K562 (cell line): Measurements from ENCODE around the gene CHST8. TPM values are rescaled to one million over a fixed set of nuclear protein-coding genes. Genes with fewer than 3 reads are reported as not detected.

Experiments used
- ATAC-seq: fragments of 200-7000 bp; cut with Tn5 transposase; 3 replicates; pipeline ENCODE4 v1.9.1; 2020; ENCODE audit warnings: moderate library complexity
- BruUV-seq: library from RNA; stranded (reverse); fragments of 400-500 nt; replicated peaks from 2 replicates; lab custom pipeline; 2021; lab: Mats Ljungman, UMichigan
- CTCF ChIA-PET: fragments of 300-600 bp; formaldehyde crosslinking; extraction: SDS; loops from one replicate; lab custom pipeline; 2021; ENCODE audit warnings: low intra/inter-chr PET ratio; lab: Yijun Ruan, JAX
- POLR2A ChIA-PET: fragments of 300-600, 350-650 bp; sonication (Branson Sonifier 250); formaldehyde crosslinking; extraction: SDS; loops from one replicate; lab custom pipeline; 2021; ENCODE audit warnings: antibody characterized with exemption, inconsistent platforms; lab: Yijun Ruan, JAX
- DNase-seq, 4 experiments: peaks; one replicate each; pipeline versions ENCODE4 v3.0.0 to v3.0.0-alpha.2; 2011 to 2018; ENCODE audit warnings: low spot score in 3 of 4, mixed read lengths in 3 of 4; ENCODE audit errors: extremely low read depth in 1 of 4
- FAIRE-seq: peaks from 2 replicates; lab custom pipeline; 2011; peaks lifted over from hg19 to GRCh38; lab: Jason Lieb, UNC
- H2AFZ ChIP-seq: 2 replicates; pipeline ENCODE4 v1.6.0; 2011; ENCODE audit warnings: low read depth, low read length, control low read depth, inconsistent platforms
- H3K27ac ChIP-seq: fragments of 200-600 bp; 3 replicates; pipeline ENCODE4 v1.8.0; 2011; ENCODE audit warnings: low read depth, mild to moderate bottlenecking, control low read depth, inconsistent platforms, low read length, moderate library complexity, mixed read lengths; ENCODE audit errors: extremely low read depth
- H3K27me3 ChIP-seq, 2 experiments: fragments of 300-600 bp in 1 of 2; 2 replicates in 1 of 2; 3 replicates in 1 of 2; pipeline versions ENCODE4 v1.6.0 to v1.8.0; 2011; ENCODE audit warnings: inconsistent platforms in 2 of 2, low read length in 2 of 2, mild to moderate bottlenecking in 1 of 2, mixed read lengths in 1 of 2, moderate library complexity in 1 of 2; ENCODE audit not compliant: control insufficient read depth in 2 of 2, insufficient read depth in 2 of 2
- H3K36me3 ChIP-seq: fragments of 300-600 bp; 3 replicates; pipeline ENCODE4 v1.8.0; 2011; ENCODE audit warnings: mild to moderate bottlenecking, low read length, inconsistent platforms; ENCODE audit not compliant: control insufficient read depth, insufficient read depth
- H3K4me1 ChIP-seq, 2 experiments: fragments of 200-600 bp in 1 of 2; replicated peaks in 1 of 2; 2 replicates in 1 of 2; 3 replicates in 1 of 2; pipeline versions ENCODE4 v1.5.1 to v1.8.0; 2011; ENCODE audit warnings: inconsistent platforms in 2 of 2, low read length in 2 of 2, mild to moderate bottlenecking in 1 of 2, mixed read lengths in 1 of 2, moderate library complexity in 1 of 2; ENCODE audit not compliant: control insufficient read depth in 2 of 2, insufficient read depth in 2 of 2
- H3K4me2 ChIP-seq: 2 replicates; pipeline ENCODE4 v1.6.1; 2011; ENCODE audit warnings: low read length, control low read depth, inconsistent platforms, mixed read lengths; ENCODE audit not compliant: insufficient read depth
- H3K4me3 ChIP-seq: fragments of 200-600 bp; sonication (generic), shearing (Covaris generic); 2 replicates; pipeline ENCODE4 v1.5.1; 2016; ENCODE audit warnings: control low read depth, inconsistent platforms
- H3K79me2 ChIP-seq: fragments of 200-600 bp; 3 replicates; pipeline ENCODE4 v1.8.0; 2011; ENCODE audit warnings: low read length, inconsistent platforms; ENCODE audit not compliant: control insufficient read depth, insufficient read depth
- H3K9ac ChIP-seq, 2 experiments: 2 replicates each; pipeline versions ENCODE4 v1.6.0 to v1.6.1; 2011; ENCODE audit warnings: low read depth in 2 of 2, low read length in 2 of 2, control low read depth in 1 of 2, inconsistent platforms in 1 of 2, mild to moderate bottlenecking in 1 of 2, mixed read lengths in 1 of 2; ENCODE audit not compliant: insufficient read depth in 1 of 2
- H3K9me1 ChIP-seq: one replicate; pipeline ENCODE4 v1.6.0; 2011; ENCODE audit warnings: inconsistent platforms, mild to moderate bottlenecking, low read length, moderate library complexity; ENCODE audit not compliant: control insufficient read depth, insufficient read depth
- H3K9me3 ChIP-seq: replicated peaks from 2 replicates; pipeline ENCODE4 v1.5.1; 2011; ENCODE audit warnings: low read depth, low read length, inconsistent platforms; ENCODE audit not compliant: control insufficient read depth, insufficient read depth
- H4K20me1 ChIP-seq: replicated peaks from 2 replicates; pipeline ENCODE4 v1.6.1; 2011; ENCODE audit warnings: low read length, inconsistent platforms, mixed read lengths; ENCODE audit not compliant: control insufficient read depth, insufficient read depth
- ETS2 ChIP-seq: IDR thresholded peaks from 2 replicates; pipeline ENCODE4 v1.6.1; 2016; ENCODE audit warnings: borderline replicate concordance, missing genetic modification characterization, mild to moderate bottlenecking, moderate library complexity, missing compliant biosample characterization; ENCODE audit not compliant: poor library complexity, severe bottlenecking
- GABPB2 ChIP-seq: fragments of 250-450 bp; sonication (Bioruptor Pico); conservative IDR thresholded peaks from 2 replicates; pipeline ENCODE4 v1.5.1; 2021; ENCODE audit warnings: mild to moderate bottlenecking
- ILK ChIP-seq: fragments of 450-650 bp; IDR thresholded peaks from 2 replicates; pipeline ENCODE4 v1.6.1; 2016; ENCODE audit warnings: missing genetic modification characterization, low read depth, mild to moderate bottlenecking, missing compliant biosample characterization, moderate library complexity, borderline replicate concordance
- LARP7 ChIP-seq: fragments of 450-650 bp; IDR thresholded peaks from 2 replicates; pipeline ENCODE4 v1.6.1; 2016
- RHOXF2B ChIP-seq: fragments of 250-450 bp; sonication (Bioruptor Pico); conservative IDR thresholded peaks from 2 replicates; pipeline ENCODE4 v1.5.1; 2021
- ZNF143 ChIP-seq: sonication (generic); formaldehyde crosslinking; IDR thresholded peaks from 2 replicates; pipeline ENCODE4 v1.9.0; 2022; ENCODE audit warnings: mild to moderate bottlenecking, missing genetic modification reagents
- WGBS: fragments of 100-300 bp; shearing (Covaris generic); methylation state at CpG from one replicate; pipeline ENCODE4 v1.1.6; 2016; ENCODE audit warnings: low coverage, mixed read lengths; ENCODE audit not compliant: insufficient coverage; ENCODE audit errors: missing lambda C conversion rate; 5-methylcytosine and 5-hydroxymethylcytosine counted together
- in situ Hi-C: fragments of 300-500 bp; cut with MboI; formaldehyde crosslinking; loops from 4 replicates; pipeline ENCODE4 v1.15.0; 2018; ENCODE audit warnings: inconsistent platforms, mixed read lengths
- intact Hi-C: fragments of 100-400 bp; cut with micrococcal nuclease; formaldehyde crosslinking; loops from 2 replicates; pipeline ENCODE4 v1.14.2; 2022
- polyA plus RNA-seq, 8 experiments: library from polyadenylated mRNA; depleted of rRNA in 4 of 8; stranded (reverse) in 5 of 8; unstranded in 3 of 8; fragments of >200 nt; fragmentation: Nextera tagmentation in 2 of 8; fragmentation: Illumina TruSeq in 1 of 8; extraction: Ambion mirVana in 2 of 8; extraction: Trizol in 1 of 8; gene quantifications; 2 replicates each; pipeline versions ENCODE4 v1.2.1 to v1.2.3, GENCODE V29; 2011 to 2014; ENCODE audit warnings: inconsistent platforms in 1 of 8, missing spikeins in 1 of 8
- total RNA-seq, 7 experiments: library from RNA; depleted of rRNA in 6 of 7; stranded (reverse); fragments of >200 nt in 6 of 7; fragmentation: Illumina TruSeq in 2 of 7; extraction: Trizol in 2 of 7; gene quantifications; 2 replicates each; pipeline versions ENCODE4 v1.2.1 to v1.2.3, GENCODE V29; 2011 to 2021; ENCODE audit warnings: low replicate concordance in 1 of 7
- TF ChIP-seq, protein P1 (sequence below): fragments of 450-650 bp; IDR thresholded peaks from 2 replicates; pipeline ENCODE4 v1.6.1; 2016; ENCODE audit warnings: low read depth

CHST8 gene
- total and polyA plus RNA-seq, 9 of the 15 experiments (the other 6 are each of a cell fraction or from before 2014, with no cell fraction given) = 0.11 TPM; not detected in 8

DNA sequence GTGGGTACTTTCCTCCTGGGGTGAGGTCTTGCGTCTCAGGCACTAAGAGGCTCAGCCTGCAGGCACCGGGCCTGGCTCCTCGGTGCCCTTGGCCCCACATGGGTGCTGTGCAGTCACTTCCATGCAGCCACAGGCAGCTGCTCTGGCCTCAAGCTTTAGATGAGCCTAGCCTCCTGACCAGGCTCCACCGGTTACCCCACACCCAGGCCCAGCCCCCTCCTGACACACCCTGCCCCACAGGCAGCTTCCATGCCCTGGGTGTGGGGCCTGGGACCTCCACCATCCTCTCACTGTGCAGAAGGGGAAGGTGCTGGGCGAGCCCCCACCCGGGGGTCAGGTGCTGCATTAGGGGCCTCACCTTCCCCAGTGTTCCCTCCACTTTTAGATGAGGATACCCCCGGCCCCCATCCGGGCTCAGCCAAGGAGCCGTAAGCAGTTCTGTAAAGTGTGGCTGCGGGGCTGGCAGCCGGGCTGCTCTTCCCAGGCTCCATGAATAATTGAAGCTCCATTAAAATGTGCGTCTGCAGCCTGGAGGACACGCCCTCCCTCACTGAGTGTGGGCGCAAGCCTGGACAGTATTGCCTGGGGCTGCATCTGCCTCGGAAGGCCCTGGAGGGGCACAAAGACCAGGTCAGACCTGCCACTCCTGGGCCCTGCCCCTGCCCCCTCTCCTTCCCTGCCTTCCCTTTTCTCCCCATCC, 102.4 kb downstream of the CHST8 start:
- no peak overlapping the region for H3K4me2 ChIP-seq
- H4K20me1 ChIP-seq = no peaks in the 10 kb centered on the region; the same call in 1 of the 2 replicates
- in situ Hi-C loops (no loop called here), intact Hi-C loops (loop anchor here (10.0 kb wide), 1 partner anchor 51 kb away; no protein-coding TSS in a partner anchor)
- H3K9me3 ChIP-seq = no peaks in the 10 kb centered on the region
- ATAC-seq = no peak
- no peak overlapping the region for H2AFZ ChIP-seq
- no peak overlapping the region for H3K9ac ChIP-seq
- no peaks in the 10 kb centered on the region for H3K9me1 ChIP-seq
- no peaks in the 10 kb centered on the region for H3K79me2 ChIP-seq
- no peak for DNase-seq
- WGBS = 0% methylated on average over 13 of the region's 15 CpGs
- H3K27ac ChIP-seq = no peak overlapping the region
- TF ChIP-seq ETS2 (no peak), ZNF143 (no peak)
- TF ChIP-seq, all 486 proteins: peak for 0
- no peak for FAIRE-seq
- Histone ChIP-seq H3K36me3 (no peaks in the 10 kb centered on the region), H3K4me1 (no peaks in the 10 kb centered on the region; a peak in 1 of 5 replicates), H3K27me3 (peaks cover 0 to 17% of the 10 kb centered on the region in 2 experiments; a peak in 3 of 5 replicates), H3K4me3 (no peak overlapping the region)
- ChIA-PET POLR2A (interaction anchor here (0.5 to 1.0 kb wide), 4 partner anchors 10 to 315 kb away, joined by 3 to 4 read pairs (median 3); no protein-coding TSS in a partner anchor), CTCF (no interaction called here)
- no TSS peak for BruUV-seq

DNA sequence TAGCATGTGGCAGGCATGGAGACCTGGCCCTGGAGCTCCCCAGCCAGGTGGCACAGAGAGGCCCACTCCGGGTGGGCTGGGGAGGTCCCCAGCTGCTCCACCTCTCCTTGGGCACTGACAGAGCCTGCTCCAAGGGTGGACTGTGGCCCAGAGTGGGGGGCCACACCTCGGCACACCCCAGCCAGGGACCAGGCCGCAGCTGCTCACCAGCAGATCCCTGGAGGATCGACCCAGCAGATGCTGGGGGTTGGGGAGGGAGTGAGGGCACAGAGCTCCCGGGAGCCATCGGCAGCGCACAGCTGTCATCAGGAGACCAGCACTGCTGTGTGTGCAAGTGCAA, 102.9 kb downstream of the CHST8 start:
- Histone ChIP-seq H3K79me2 (no peaks in the 10 kb centered on the region), H3K4me3 (no peak overlapping the region), H3K4me1 (no peaks in the 10 kb centered on the region; a peak in 1 of 5 replicates), H3K4me2 (no peak overlapping the region), H3K9me1 (no peaks in the 10 kb centered on the region), H3K27me3 (peaks cover 0 to 20% of the 10 kb centered on the region in 2 experiments; a peak in 3 of 5 replicates), H3K36me3 (no peaks in the 10 kb centered on the region), H3K9ac (no peak overlapping the region), H2AFZ (no peak overlapping the region), H3K9me3 (no peaks in the 10 kb centered on the region), H4K20me1 (no peaks in the 10 kb centered on the region; the same call in 1 of the 2 replicates), H3K27ac (no peak overlapping the region)
- ATAC-seq (no peak), DNase-seq (no peak), FAIRE-seq (no peak)
- in situ Hi-C loops (no loop called here), intact Hi-C loops (loop anchor here (10.0 kb wide), 1 partner anchor 50 kb away; no protein-coding TSS in a partner anchor)
- ChIA-PET CTCF (no interaction called here), POLR2A (interaction anchor here (0.6 to 1.0 kb wide), 4 partner anchors 9 to 316 kb away, joined by 3 to 4 read pairs (median 3); no protein-coding TSS in a partner anchor)
- BruUV-seq = no TSS peak
- 2% methylated on average over 6 of the region's 7 CpGs for WGBS
- TF ChIP-seq RHOXF2B = no peak
- no peak for TF ChIP-seq LARP7
- TF ChIP-seq, protein P1, sequence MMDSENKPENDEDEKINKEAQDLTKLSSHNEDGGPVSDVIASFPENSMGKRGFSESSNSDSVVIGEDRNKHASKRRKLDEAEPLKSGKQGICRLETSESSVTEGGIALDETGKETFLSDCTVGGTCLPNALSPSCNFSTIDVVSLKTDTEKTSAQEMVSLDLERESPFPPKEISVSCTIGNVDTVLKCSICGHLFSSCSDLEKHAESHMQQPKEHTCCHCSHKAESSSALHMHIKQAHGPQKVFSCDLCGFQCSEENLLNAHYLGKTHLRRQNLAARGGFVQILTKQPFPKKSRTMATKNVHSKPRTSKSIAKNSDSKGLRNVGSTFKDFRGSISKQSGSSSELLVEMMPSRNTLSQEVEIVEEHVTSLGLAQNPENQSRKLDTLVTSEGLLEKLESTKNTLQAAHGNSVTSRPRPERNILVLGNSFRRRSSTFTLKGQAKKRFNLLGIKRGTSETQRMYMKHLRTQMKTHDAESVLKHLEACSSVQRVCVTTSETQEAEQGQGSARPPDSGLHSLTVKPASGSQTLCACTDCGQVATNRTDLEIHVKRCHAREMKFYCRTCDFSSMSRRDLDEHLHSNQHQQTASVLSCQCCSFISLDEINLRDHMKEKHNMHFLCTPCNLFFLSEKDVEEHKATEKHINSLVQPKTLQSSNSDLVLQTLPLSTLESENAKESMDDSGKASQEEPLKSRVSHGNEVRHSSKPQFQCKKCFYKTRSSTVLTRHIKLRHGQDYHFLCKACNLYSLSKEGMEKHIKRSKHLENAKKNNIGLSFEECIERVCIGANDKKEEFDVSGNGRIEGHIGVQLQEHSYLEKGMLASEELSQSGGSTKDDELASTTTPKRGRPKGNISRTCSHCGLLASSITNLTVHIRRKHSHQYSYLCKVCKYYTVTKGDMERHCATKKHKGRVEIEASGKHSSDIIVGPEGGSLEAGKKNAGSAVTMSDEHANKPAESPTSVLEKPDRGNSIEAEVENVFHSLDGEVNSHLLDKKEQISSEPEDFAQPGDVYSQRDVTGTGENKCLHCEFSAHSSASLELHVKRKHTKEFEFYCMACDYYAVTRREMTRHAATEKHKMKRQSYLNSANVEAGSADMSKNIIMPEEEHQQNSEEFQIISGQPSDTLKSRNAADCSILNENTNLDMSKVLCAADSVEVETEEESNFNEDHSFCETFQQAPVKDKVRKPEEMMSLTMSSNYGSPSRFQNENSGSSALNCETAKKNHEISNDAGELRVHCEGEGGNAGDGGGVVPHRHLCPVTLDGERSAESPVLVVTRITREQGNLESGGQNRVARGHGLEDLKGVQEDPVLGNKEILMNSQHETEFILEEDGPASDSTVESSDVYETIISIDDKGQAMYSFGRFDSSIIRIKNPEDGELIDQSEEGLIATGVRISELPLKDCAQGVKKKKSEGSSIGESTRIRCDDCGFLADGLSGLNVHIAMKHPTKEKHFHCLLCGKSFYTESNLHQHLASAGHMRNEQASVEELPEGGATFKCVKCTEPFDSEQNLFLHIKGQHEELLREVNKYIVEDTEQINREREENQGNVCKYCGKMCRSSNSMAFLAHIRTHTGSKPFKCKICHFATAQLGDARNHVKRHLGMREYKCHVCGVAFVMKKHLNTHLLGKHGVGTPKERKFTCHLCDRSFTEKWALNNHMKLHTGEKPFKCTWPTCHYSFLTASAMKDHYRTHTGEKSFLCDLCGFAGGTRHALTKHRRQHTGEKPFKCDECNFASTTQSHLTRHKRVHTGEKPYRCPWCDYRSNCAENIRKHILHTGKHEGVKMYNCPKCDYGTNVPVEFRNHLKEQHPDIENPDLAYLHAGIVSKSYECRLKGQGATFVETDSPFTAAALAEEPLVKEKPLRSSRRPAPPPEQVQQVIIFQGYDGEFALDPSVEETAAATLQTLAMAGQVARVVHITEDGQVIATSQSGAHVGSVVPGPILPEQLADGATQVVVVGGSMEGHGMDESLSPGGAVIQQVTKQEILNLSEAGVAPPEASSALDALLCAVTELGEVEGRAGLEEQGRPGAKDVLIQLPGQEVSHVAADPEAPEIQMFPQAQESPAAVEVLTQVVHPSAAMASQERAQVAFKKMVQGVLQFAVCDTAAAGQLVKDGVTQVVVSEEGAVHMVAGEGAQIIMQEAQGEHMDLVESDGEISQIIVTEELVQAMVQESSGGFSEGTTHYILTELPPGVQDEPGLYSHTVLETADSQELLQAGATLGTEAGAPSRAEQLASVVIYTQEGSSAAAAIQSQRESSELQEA = no peak
- TF ChIP-seq ILK = no peak
- TF ChIP-seq GABPB2 (CRISPR knock-in tag) = no peak
